ENCODE results near the gene CENPO. TPM values are rescaled to one million over a fixed set of nuclear protein-coding genes. Genes with fewer than 3 reads are reported as not detected.

CENPO gene
- total and polyA plus RNA-seq, 2 donors (not counting 3 experiments of a cell fraction or from before 2014, with no cell fraction given), result 26.8 to 45.3 TPM

DNA sequence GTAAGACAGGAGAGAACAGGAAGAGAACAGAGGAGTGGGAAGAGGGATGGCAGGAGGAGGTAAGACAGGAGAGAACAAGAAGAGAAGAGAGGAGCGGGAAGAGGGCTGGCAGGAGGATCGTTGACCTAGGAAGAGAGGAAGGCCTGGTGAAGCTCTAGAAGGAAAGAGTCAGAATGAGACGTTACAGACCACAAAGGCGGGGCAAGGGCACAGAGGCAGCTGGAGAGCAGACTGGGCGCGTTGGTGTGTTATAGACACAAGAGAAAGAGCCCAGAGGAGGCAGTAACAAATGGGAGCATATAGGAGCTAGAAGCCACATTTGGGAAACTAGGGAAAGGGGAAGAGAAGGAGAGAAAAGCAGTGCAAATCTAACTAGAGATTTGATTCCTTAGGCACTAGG lies 26.6 kb upstream of the CENPO start:
- POLR2A ChIA-PET, result no interaction called here
- no TSS peak for BruUV-seq (replicated peaks)
- H3K36me3 ChIP-seq (ENCODE audit: control insufficient read depth in 2 of 2, extremely low read depth in 1 of 2, insufficient read depth in 2 of 2, low read length in 2 of 2), result peaks cover 0 to 1% of the 10 kb centered on the region in 2 experiments
- no peak for TF ChIP-seq EZH2 (IDR thresholded peaks at IDR 0.05; ENCODE audit: borderline replicate concordance, low read depth, low read length, severe bottlenecking)
- TF ChIP-seq, protein P1, sequence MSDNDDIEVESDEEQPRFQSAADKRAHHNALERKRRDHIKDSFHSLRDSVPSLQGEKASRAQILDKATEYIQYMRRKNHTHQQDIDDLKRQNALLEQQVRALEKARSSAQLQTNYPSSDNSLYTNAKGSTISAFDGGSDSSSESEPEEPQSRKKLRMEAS (IDR thresholded peaks at IDR 0.05; ENCODE audit: insufficient read depth, insufficient read length), result no peak
- no peak for TF ChIP-seq POLR2A (IDR thresholded peaks at IDR 0.05; ENCODE audit: low read depth, low read length)
- no peak for TF ChIP-seq GATA2 (IDR thresholded peaks at IDR 0.05; ENCODE audit: insufficient read depth, insufficient read length, low read depth, low read length)
- no peak for TF ChIP-seq MYC (IDR thresholded peaks at IDR 0.05; ENCODE audit: low read depth, low read length)
- TF ChIP-seq, protein P2, sequence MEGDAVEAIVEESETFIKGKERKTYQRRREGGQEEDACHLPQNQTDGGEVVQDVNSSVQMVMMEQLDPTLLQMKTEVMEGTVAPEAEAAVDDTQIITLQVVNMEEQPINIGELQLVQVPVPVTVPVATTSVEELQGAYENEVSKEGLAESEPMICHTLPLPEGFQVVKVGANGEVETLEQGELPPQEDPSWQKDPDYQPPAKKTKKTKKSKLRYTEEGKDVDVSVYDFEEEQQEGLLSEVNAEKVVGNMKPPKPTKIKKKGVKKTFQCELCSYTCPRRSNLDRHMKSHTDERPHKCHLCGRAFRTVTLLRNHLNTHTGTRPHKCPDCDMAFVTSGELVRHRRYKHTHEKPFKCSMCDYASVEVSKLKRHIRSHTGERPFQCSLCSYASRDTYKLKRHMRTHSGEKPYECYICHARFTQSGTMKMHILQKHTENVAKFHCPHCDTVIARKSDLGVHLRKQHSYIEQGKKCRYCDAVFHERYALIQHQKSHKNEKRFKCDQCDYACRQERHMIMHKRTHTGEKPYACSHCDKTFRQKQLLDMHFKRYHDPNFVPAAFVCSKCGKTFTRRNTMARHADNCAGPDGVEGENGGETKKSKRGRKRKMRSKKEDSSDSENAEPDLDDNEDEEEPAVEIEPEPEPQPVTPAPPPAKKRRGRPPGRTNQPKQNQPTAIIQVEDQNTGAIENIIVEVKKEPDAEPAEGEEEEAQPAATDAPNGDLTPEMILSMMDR (IDR thresholded peaks at IDR 0.05; ENCODE audit: extremely low read depth in 1 of 2, insufficient read depth in 1 of 2, low read depth in 1 of 2, low read length in 2 of 2), result no peak
- no peak for TF ChIP-seq JUN (IDR thresholded peaks at IDR 0.05; ENCODE audit: borderline replicate concordance, insufficient read depth, insufficient read length, low read depth)
- TF ChIP-seq FOS (IDR thresholded peaks at IDR 0.05; ENCODE audit: borderline replicate concordance, insufficient read depth, low read length), result no peak
- TF ChIP-seq POLR2AphosphoS5 (IDR thresholded peaks at IDR 0.05; ENCODE audit: insufficient read depth, low read depth, low read length), result no peak
- H3K9me1 ChIP-seq (replicated peaks; ENCODE audit: control insufficient read depth, extremely low read depth, insufficient read depth, low read length), result no peaks in the 10 kb centered on the region
- no peaks in the 10 kb centered on the region for H3K27me3 ChIP-seq (ENCODE audit: control insufficient read depth in 2 of 2, insufficient read depth in 2 of 2, low read length in 2 of 2)
- DNase-seq (ENCODE audit: low read depth, low spot score) (no peak), FAIRE-seq (no peak)
- intact Hi-C loops (cut with micrococcal nuclease), result no loop called here
- no peaks in the 10 kb centered on the region for H3K9me3 ChIP-seq (replicated peaks; ENCODE audit: control insufficient read depth, insufficient read depth, low read length)
- CTCF ChIA-PET, result interaction anchor here (1.2 kb wide), 1 partner anchor 13 kb away, joined by 4 read pairs; no protein-coding TSS in a partner anchor
- no peaks in the 10 kb centered on the region for H4K20me1 ChIP-seq (replicated peaks; ENCODE audit: control insufficient read depth, extremely low read depth, insufficient read depth, low read length)
- no peaks in the 10 kb centered on the region for H3K79me2 ChIP-seq (ENCODE audit: control insufficient read depth, insufficient read depth, low read length)
- no peak overlapping the region for H3K9ac ChIP-seq (replicated peaks; ENCODE audit: extremely low read depth, insufficient read depth, low read length)
- no peak overlapping the region for H2AFZ ChIP-seq (ENCODE audit: low read depth, low read length)
- no peak overlapping the region for H3K27ac ChIP-seq (ENCODE audit: insufficient read depth, low read depth, low read length)
- no peak overlapping the region for H3K4me2 ChIP-seq (ENCODE audit: insufficient read depth, low read length)
- H3K4me1 ChIP-seq (ENCODE audit: control insufficient read depth, extremely low read depth, insufficient read depth, low read length), result no peaks in the 10 kb centered on the region
- dilution Hi-C loops (cut with MboI; ENCODE audit: extremely low pct_ligation_motif_present, low sequenced_read_pairs), result no loop called here
- no peak overlapping the region for H3K4me3 ChIP-seq (replicated peaks in 1 of 3; ENCODE audit: insufficient read depth in 1 of 3, low read depth in 1 of 3, low read length in 3 of 3)

Data from endothelial cell of umbilical vein (primary cell).